Kidney (tissue), 14 donors: ENCODE data around the gene XAGE1B. TPM values are rescaled to one million over a fixed set of nuclear protein-coding genes. Genes with fewer than 3 reads are reported as not detected.
"Not testable (repeated sequence)": the region's sequence is repeated elsewhere in the genome, so short reads cannot be mapped to it uniquely, and the experiment has no call there.

Experiments
- DNase-seq, 5 donors: peaks; one replicate each; pipeline ENCODE4 v3.0.0-alpha.2; 2013 to 2020
- FAIRE-seq: peaks from 2 replicates; lab custom pipeline; 2012; peaks lifted over from hg19 to GRCh38; lab: Jason Lieb, UNC
- H3K27ac ChIP-seq, 2 donors: one replicate each; pipeline ENCODE4 v1.7.0; 2013; ENCODE audit warnings: low read depth in 2 of 2, low read length in 2 of 2, inconsistent platforms in 1 of 2
- H3K27me3 ChIP-seq: one replicate; pipeline ENCODE4 v1.7.1; 2013; ENCODE audit warnings: low read length, inconsistent platforms; ENCODE audit not compliant: control insufficient read depth, insufficient read depth
- H3K36me3 ChIP-seq, 3 donors: one replicate each; pipeline versions ENCODE4 v1.7.0 to v1.7.1; 2013; ENCODE audit warnings: low read length in 3 of 3, control low read depth in 1 of 3, inconsistent platforms in 1 of 3; ENCODE audit not compliant: insufficient read depth in 3 of 3, control insufficient read depth in 2 of 3
- H3K4me1 ChIP-seq, 3 donors: one replicate each; pipeline versions ENCODE4 v1.7.0 to v1.7.1; 2013; ENCODE audit warnings: low read length in 3 of 3, inconsistent platforms in 1 of 3, low read depth in 1 of 3; ENCODE audit not compliant: control insufficient read depth in 2 of 3, insufficient read depth in 2 of 3
- H3K4me3 ChIP-seq, 3 donors: one replicate each; pipeline versions ENCODE4 v1.7.0 to v1.8.1; 2013; ENCODE audit warnings: low read length in 3 of 3, control low read depth in 1 of 3, inconsistent platforms in 1 of 3
- H3K9ac ChIP-seq, 3 donors: one replicate each; pipeline versions ENCODE4 v1.7.0 to v1.7.1; 2013; ENCODE audit warnings: low read length in 3 of 3, control low read depth in 1 of 3, inconsistent platforms in 1 of 3
- H3K9me3 ChIP-seq, 3 donors: one replicate each; pipeline versions ENCODE4 v1.7.0 to v1.7.1; 2013; ENCODE audit warnings: low read length in 3 of 3, control low read depth in 1 of 3, inconsistent platforms in 1 of 3; ENCODE audit not compliant: control insufficient read depth in 2 of 3, insufficient read depth in 1 of 3
- CTCF ChIP-seq: IDR thresholded peaks from 3 replicates; pipeline ENCODE4 v1.5.1; 2012; ENCODE audit warnings: mild to moderate bottlenecking, moderate library complexity, borderline replicate concordance; ENCODE audit not compliant: insufficient read depth; ENCODE audit errors: extremely low read depth
- intact Hi-C: fragments of 100-400 bp; cut with DNase I; formaldehyde crosslinking; loops from one replicate; pipeline ENCODE4 v1.11.1; 2022
- polyA plus RNA-seq: library from polyadenylated mRNA; stranded (reverse); fragments of 350-450 nt; fragmentation: Illumina TruSeq; extraction: RNeasy Lipid Tissue Mini Kit (QIAGEN cat#74804); gene quantifications from one replicate; pipeline ENCODE4 v1.2.3, GENCODE V29; 2014; ENCODE audit warnings: low read depth, low replicate concordance; ENCODE audit not compliant: insufficient read depth
- total RNA-seq: library from RNA; stranded (reverse); fragmentation: NEBNext Ultra II Directional; extraction: Animal tissue kit (Norgen Biotek cat#: 25700); gene quantifications from one replicate; pipeline ENCODE4 v1.2.1, GENCODE V29; 2021
- donor health status: control.
- donor health status: control.
- donor health status: control.
- donor health status: control.
- donor health status: control.
- donor health status: DM: yes; HTN: yes; CAD: no.
- donor health status: Normal renal cell carcinoma (clear cell type).

The XAGE1B gene
- total and polyA plus RNA-seq, 2 donors from 2014 or later: not detected

DNA sequence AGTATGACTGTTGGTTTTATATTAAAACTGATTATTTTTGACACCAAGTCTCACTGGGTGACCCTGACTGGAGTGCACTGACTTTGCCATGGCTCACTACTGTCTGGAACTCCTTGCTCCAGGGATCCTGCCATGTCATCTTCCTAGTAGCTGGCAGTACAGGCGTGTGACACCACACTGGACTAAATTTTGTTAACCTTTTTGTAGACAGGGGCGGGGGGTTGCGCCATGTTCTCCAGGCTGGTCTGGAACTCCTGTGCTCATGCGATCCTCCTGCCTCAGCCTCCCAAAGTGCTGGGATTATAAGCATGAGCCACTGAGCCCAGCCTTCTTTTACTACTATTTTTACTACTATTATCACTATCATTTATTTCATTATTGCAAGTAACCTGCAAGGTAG lies 12.3 kb downstream of the XAGE1B start:
- DNase-seq (peak in 1 of 5 donors; percentile 15), FAIRE-seq (no peak)
- H3K4me1 ChIP-seq: no peaks in the 10 kb centered on the region
- H3K27ac ChIP-seq: no peak overlapping the region
- no peaks in the 10 kb centered on the region for H3K36me3 ChIP-seq
- no peak for TF ChIP-seq CTCF
- H3K9me3 ChIP-seq: no peaks in the 10 kb centered on the region
- no peak overlapping the region for H3K9ac ChIP-seq
- H3K4me3 ChIP-seq: no peak overlapping the region
- intact Hi-C loops: no loop called here
- H3K27me3 ChIP-seq: peaks cover 3% of the 10 kb centered on the region

DNA sequence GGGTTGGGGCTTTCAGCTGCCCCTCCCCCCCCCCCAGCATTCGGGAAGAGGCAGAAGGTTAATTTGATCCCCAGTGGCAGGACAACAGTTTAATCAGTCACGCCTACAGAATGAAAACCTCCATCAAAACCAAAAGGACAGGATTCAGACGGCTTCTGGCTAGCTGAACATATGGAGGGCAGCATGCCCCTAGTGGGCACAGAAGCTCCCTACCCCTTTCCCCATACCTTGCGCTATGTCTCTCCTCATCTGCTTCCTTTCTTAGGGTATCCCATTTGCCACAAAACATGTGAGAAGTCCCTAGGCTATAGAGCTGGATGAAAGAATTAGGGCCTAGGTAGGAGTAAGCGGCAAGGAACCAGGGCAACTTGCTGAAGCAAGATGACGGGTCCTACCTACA lies 15.5 kb downstream of the XAGE1B start:
- H3K27ac ChIP-seq, H3K9me3 ChIP-seq, DNase-seq, H3K36me3 ChIP-seq, H3K9ac ChIP-seq, H3K4me1 ChIP-seq, FAIRE-seq, H3K4me3 ChIP-seq, H3K27me3 ChIP-seq, intact Hi-C loops: not testable (repeated sequence)

- H3K27me3 ChIP-seq, DNase-seq, FAIRE-seq, intact Hi-C loops, H3K9me3 ChIP-seq, H3K4me3 ChIP-seq, H3K9ac ChIP-seq, H3K4me1 ChIP-seq, H3K36me3 ChIP-seq, H3K27ac ChIP-seq: not testable (repeated sequence)
These were observed 20.5 kb downstream of the XAGE1B start for GRCh38 chrX:52496419-52496772.

DNA sequence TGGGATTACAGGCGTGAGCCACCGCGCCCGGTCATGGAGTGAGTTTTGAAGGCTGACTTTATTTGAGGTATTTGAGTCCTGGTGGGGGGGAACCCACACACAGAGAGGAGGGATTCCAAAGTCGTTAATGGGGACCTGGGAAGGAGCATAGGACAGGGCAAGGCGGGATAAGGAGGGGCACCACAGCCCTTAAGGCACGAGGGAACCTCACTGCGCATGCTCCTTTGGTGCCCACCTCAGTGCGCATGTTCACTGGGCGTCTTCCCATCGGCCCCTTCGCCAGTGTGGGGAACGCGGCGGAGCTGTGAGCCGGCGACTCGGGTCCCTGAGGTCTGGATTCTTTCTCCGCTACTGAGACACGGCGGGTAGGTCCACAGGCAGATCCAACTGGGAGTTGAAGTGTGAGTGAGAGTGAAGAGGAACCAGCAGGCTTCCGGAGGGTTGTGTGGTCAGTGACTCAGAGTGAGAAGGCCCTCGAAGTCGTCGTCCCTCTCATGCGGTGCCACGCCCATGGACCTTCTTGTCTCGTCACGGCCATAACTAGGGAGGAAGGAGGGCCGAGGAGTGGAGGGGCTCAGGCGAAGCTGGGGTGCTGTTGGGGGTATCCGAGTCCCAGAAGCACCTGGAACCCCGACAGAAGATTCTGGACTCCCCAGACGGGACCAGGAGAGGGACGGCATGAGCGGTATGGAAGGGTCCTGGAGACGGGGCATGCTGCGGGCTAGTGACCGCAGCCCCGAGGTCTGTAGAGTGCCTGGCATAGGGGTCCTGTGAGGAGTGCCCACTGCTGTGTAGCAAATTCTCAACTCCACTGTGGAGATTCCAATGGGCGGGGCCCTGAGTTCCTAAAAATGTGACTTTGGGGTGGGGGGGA lies 21.1 kb downstream of the XAGE1B start, which contains the start of gene XAGE1A:
Gene XAGE1A (plus strand): TSS at position 264 of the 874 bp plus-strand sequence. CDS start 1,554 bp downstream, outside the sequence.
- H3K36me3 ChIP-seq, H3K27ac ChIP-seq, H3K9me3 ChIP-seq, H3K27me3 ChIP-seq, DNase-seq, H3K4me1 ChIP-seq, H3K4me3 ChIP-seq, intact Hi-C loops, FAIRE-seq, H3K9ac ChIP-seq: not testable (repeated sequence)

GRCh38 chrX:52471301-52471700 lies 45.6 kb downstream of the XAGE1B start:
- H3K4me3 ChIP-seq, H3K9ac ChIP-seq, H3K9me3 ChIP-seq, FAIRE-seq, DNase-seq, H3K27me3 ChIP-seq, H3K4me1 ChIP-seq, H3K36me3 ChIP-seq, H3K27ac ChIP-seq, intact Hi-C loops: not testable (repeated sequence)

Other genes starting within 250 kb of the XAGE1B start
- not detected for gene XAGE2, start 148.0 kb downstream of the XAGE1B start, total RNA-seq
- not detected for gene XAGE2, start 148.0 kb downstream of the XAGE1B start, polyA plus RNA-seq
- not detected for gene XAGE1A, start 21.3 kb downstream of the XAGE1B start, total RNA-seq
- gene XAGE1A, start 21.3 kb downstream of the XAGE1B start, polyA plus RNA-seq: not detected
- not detected for gene SSX7, start 137.8 kb upstream of the XAGE1B start, total RNA-seq
- not detected for gene SSX7, start 137.8 kb upstream of the XAGE1B start, polyA plus RNA-seq
- gene SSX2, start 190.1 kb upstream of the XAGE1B start, total RNA-seq: not detected
- not detected for gene SSX2, start 190.1 kb upstream of the XAGE1B start, polyA plus RNA-seq
- not detected for gene SSX2B, start 234.2 kb upstream of the XAGE1B start, total RNA-seq
- not detected for gene SSX2B, start 234.2 kb upstream of the XAGE1B start, polyA plus RNA-seq